T-helper 2 cell treated with Interferon-gamma antibody and Interleukin-4, amounts not matched to agents 5 μg/mL and 100 μg/mL, for 36 hours (primary cell): ENCODE results near the gene TBC1D5.

Experiments used
- DNase-seq: peaks from one replicate; pipeline ENCODE4 v3.0.0; 2021; ENCODE audit warnings: low spot score
- H3K27ac Mint-ChIP-seq: one replicate; pipeline ENCODE4 v1.8.0; 2021; ENCODE audit warnings: mild to moderate bottlenecking, mixed read lengths
- H3K27me3 Mint-ChIP-seq: one replicate; pipeline ENCODE4 v1.8.0; 2021; ENCODE audit warnings: low read depth, mixed read lengths
- H3K36me3 Mint-ChIP-seq: one replicate; pipeline ENCODE4 v1.8.0; 2021; ENCODE audit warnings: low read depth, mixed read lengths
- H3K4me1 Mint-ChIP-seq: one replicate; pipeline ENCODE4 v1.8.0; 2021; ENCODE audit warnings: low read depth, mixed read lengths
- H3K4me3 Mint-ChIP-seq: one replicate; pipeline ENCODE4 v1.8.0; 2022; ENCODE audit warnings: mild to moderate bottlenecking, moderate library complexity, mixed read lengths
- H3K9me3 Mint-ChIP-seq: one replicate; pipeline ENCODE4 v1.8.0; 2021; ENCODE audit warnings: mixed read lengths

Gene TBC1D5

DNA sequence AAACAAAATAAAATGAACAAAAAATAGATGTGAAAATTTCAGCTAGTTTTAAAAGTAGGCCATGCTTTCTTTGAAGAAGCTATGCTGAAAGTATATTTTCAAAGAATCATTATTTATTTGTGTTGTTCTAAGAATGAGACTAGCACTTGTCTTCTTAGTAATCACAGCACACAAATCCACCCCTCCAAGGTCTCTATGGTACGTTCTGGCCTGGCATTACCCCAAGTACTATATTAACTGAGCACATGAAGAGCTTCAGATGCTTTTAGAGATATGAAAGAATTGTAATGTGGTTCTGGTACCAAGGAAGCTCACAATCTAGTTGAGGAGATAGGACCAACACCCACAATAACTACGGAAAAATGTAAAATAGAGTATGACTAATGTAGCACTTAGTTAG is 441.2 kb downstream of the TBC1D5 start:
- Mint-ChIP-seq H3K4me1 (peaks cover 6% of the 10 kb centered on the region), H3K27me3 (no peaks in the 10 kb centered on the region), H3K27ac (no peak overlapping the region), H3K4me3 (no peak overlapping the region), H3K36me3 (peaks cover 3% of the 10 kb centered on the region), H3K9me3 (no peaks in the 10 kb centered on the region)
- DNase-seq, result no peak

DNA sequence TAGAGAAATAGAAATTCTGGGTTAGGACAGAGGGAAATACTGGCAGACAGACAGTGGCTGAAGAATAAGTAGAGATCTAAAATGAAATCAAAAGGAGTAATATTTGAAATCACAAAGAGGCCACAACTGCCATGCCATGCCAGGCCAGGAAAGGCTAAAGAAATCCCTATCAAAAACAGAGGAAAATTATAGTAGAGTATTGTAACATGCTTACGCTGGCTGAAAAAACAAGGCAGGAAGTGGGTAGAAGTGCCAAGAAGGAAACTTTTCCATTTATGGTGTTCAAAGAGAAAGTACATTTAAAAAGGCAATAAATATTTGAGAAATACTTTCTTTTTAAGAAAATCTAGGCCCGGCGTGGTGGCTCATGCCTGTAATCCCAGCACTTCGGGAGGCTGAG is 442.0 kb downstream of the TBC1D5 start:
- peak overlapping the region; percentile 16 for H3K4me3 Mint-ChIP-seq
- no peak for DNase-seq
- no peaks in the 10 kb centered on the region for H3K27me3 Mint-ChIP-seq
- peak overlapping the region; percentile 9 for H3K27ac Mint-ChIP-seq
- no peaks in the 10 kb centered on the region for H3K9me3 Mint-ChIP-seq
- peaks cover 6% of the 10 kb centered on the region for H3K4me1 Mint-ChIP-seq
- H3K36me3 Mint-ChIP-seq, result peaks cover 3% of the 10 kb centered on the region

DNA sequence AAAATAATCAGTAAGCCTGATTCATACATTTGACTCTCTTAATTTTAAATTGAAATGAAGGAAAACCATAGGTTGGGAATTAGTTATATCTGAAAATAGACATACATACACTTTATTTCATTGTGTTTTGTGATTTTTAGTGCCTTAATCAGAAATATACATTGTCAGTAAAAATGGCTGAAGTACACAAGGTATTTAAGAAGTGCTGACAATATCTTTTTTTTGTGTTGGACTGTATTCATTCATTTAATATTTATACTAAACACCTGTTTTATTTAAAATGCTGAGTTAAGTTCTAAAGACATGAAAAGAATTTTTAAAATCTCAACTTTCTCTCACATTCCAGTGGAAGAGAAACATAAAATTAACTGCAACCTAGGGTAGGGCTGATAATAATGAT is 444.4 kb downstream of the TBC1D5 start:
- Mint-ChIP-seq H3K4me3 (no peak overlapping the region), H3K4me1 (peaks cover 6% of the 10 kb centered on the region), H3K9me3 (no peaks in the 10 kb centered on the region), H3K36me3 (peaks cover 3% of the 10 kb centered on the region), H3K27me3 (no peaks in the 10 kb centered on the region), H3K27ac (no peak overlapping the region)
- DNase-seq, result no peak

DNA sequence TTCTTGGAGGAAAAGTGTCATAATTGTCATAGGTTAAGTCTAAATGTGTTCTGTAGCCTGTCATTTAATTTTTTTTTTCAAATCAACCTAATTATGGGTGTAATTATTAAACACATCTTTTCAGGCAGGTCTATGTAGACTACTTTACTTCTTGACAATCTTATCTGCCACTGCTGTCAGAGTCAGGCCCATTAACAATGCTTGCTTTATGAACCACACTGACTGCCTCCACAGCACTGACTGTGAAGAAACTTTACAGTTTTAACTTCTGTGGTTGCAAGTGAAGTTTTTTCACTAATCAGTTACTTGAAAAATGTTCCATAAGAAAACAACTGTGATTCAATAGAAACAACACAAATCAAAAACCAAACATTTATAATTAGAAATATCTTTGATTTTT is 449.9 kb downstream of the TBC1D5 start:
- Mint-ChIP-seq H3K4me3 (no peak overlapping the region), H3K9me3 (no peaks in the 10 kb centered on the region), H3K27me3 (no peaks in the 10 kb centered on the region), H3K4me1 (no peaks in the 10 kb centered on the region), H3K27ac (no peak overlapping the region), H3K36me3 (peaks cover 2% of the 10 kb centered on the region)
- no peak for DNase-seq

DNA sequence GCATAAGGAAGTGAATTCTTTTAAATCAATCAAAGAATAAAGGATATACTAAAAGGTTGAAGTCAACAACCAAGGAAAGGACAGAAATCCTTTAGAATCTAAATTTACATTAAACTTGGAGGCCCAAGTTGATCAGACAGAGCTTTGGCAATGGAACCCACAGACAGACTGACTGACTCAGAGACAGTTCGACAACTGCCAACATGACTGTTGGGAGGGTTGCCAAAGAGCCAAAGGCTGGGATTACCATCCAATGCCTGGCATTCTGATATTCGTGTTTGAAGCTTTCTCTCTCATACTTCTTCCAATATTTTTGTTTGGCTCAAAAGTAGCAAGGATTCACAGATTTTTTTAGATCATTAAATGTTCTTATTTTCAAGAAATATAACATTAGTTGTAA is 451.5 kb downstream of the TBC1D5 start:
- Mint-ChIP-seq H3K36me3 (peaks cover 2% of the 10 kb centered on the region), H3K27me3 (no peaks in the 10 kb centered on the region), H3K4me1 (no peaks in the 10 kb centered on the region), H3K4me3 (no peak overlapping the region), H3K27ac (no peak overlapping the region), H3K9me3 (no peaks in the 10 kb centered on the region)
- no peak for DNase-seq

- H3K36me3 Mint-ChIP-seq, result peaks cover 2% of the 10 kb centered on the region
Observed at GRCh38 chr3:17288839-17289399, 453.5 kb downstream of the TBC1D5 start.

GRCh38 chr3:17287006-17287689 is 455.3 kb downstream of the TBC1D5 start:
- Mint-ChIP-seq H3K9me3 (no peaks in the 10 kb centered on the region), H3K4me1 (no peaks in the 10 kb centered on the region), H3K27me3 (no peaks in the 10 kb centered on the region), H3K4me3 (no peak overlapping the region), H3K27ac (no peak overlapping the region), H3K36me3 (peaks cover 2% of the 10 kb centered on the region)
- no peak for DNase-seq

More at GRCh38 chr3:17288839-17289399, 453.5 kb downstream of the TBC1D5 start:
- Mint-ChIP-seq H3K4me1 (no peaks in the 10 kb centered on the region), H3K9me3 (no peaks in the 10 kb centered on the region), H3K27ac (no peak overlapping the region), H3K27me3 (no peaks in the 10 kb centered on the region), H3K4me3 (no peak overlapping the region)
- DNase-seq, result no peak

DNA sequence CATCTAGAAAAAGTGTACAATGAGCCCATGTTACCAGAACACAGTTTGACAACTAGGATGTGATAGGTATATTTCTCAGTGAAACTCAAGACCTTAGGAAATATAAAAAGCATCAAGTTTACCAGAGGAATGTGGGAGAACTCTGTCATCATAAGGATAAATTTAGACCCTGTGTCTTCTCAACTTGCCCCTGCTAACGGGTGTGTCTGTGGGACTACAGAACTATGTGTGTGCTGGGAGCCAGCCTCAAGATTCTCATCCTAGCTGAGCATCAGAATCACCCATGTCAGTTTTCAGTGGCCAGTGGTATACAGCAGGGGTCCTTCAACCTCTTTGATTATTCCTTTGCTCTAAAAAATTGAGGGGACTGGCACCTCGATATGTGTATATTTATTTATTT is 464.4 kb downstream of the TBC1D5 start:
- no peaks in the 10 kb centered on the region for H3K27me3 Mint-ChIP-seq
- no peaks in the 10 kb centered on the region for H3K4me1 Mint-ChIP-seq
- H3K27ac Mint-ChIP-seq, result no peak overlapping the region
- no peak overlapping the region for H3K4me3 Mint-ChIP-seq
- H3K9me3 Mint-ChIP-seq, result no peaks in the 10 kb centered on the region
- no peaks in the 10 kb centered on the region for H3K36me3 Mint-ChIP-seq
- no peak for DNase-seq

DNA sequence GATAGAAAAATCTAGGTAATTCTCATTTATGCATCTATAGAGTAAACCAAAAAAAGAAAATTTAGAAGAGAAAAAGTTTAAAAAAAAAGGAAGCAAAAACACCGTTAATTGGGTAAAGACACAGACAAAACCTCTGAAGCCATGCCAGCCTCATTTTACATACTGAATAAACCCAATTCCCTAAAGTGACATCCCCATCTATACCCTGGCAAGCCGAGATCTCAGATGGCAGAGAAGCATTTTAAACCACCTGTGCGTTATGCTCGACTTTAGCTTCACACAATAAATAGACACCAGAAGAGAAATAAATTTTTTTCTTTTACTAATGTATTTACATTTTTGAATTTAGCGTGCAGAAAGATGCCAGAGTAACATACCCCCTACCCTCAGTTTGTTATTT is 475.6 kb downstream of the TBC1D5 start:
- H3K9me3 Mint-ChIP-seq, result no peaks in the 10 kb centered on the region
- H3K27ac Mint-ChIP-seq, result no peak overlapping the region
- H3K4me1 Mint-ChIP-seq, result no peaks in the 10 kb centered on the region
- no peaks in the 10 kb centered on the region for H3K27me3 Mint-ChIP-seq
- no peak for DNase-seq
- no peak overlapping the region for H3K4me3 Mint-ChIP-seq
- no peaks in the 10 kb centered on the region for H3K36me3 Mint-ChIP-seq

DNA sequence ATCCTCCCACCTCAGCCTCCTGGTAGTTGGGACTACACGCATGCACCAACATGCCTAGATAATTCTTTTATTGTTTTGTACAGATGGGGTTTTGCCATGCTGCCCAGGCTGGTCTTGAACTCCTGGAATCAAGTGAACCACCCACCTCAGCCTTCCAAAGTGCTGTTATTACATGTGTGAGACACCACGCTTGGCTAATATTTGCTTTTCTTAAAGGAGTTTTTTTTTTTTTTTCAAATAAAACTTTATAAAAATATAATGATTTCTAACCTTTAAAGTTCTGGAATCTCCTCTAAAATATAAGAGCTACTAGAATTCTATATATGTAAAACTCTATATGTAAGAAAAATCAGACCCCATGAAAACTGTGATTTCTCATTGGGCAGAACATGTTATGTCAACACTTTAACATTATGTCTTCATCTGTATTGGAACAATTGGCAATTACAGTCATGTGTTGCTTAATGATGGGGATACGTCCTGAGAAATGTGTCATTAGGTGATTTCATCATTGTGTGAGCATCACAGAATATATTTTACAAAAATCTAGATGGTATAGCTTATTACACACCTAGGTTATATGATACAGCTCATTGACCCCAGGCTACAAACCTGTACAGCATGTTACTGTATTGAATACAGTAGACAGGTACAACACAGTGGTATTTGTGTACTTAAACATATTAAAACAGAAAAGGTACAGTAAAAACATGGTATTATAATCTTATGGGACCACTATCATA is 480.6 kb downstream of the TBC1D5 start:
- DNase-seq, result no peak
- Mint-ChIP-seq H3K9me3 (no peaks in the 10 kb centered on the region), H3K27ac (no peak overlapping the region), H3K36me3 (no peaks in the 10 kb centered on the region), H3K27me3 (no peaks in the 10 kb centered on the region), H3K4me3 (no peak overlapping the region), H3K4me1 (no peaks in the 10 kb centered on the region)

DNA sequence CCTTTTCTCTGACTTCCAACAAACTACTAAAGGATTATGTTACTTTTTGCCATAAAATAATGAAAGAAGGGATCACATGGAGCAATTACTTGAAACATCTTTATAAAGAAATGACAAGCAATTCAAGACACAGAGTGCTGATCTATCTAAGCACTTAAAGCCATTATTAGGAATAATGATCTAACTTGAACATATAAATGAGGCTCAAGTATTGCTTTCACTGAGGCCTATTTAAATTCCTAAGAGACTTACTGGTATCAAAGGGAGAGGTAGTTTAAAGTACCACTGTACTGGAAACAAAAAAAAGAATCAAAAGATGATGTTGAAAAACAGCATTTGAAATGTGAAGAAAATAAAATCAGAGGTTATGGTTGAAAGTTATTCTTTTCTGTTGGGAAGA is 482.2 kb downstream of the TBC1D5 start:
- Mint-ChIP-seq H3K9me3 (no peaks in the 10 kb centered on the region), H3K36me3 (no peaks in the 10 kb centered on the region), H3K27ac (no peak overlapping the region), H3K27me3 (no peaks in the 10 kb centered on the region), H3K4me3 (no peak overlapping the region), H3K4me1 (no peaks in the 10 kb centered on the region)
- no peak for DNase-seq

DNA sequence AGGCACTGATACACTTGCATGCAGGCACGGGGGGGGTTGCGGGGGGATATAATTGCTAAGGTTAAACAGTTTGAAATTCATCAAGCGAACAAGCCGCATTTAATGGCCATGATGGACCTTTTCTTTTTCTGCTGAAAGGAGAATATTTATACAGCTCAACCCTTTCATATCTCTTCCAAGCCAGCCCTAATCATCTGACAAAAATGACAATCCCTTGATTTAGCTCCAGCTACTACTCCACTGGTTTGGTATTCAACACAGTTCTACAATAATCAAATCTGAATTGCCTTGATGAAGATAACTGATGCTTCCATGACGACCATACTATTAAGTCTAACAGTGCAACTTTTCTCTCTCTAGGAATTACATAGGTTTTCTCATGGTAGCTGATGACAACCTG is 482.7 kb downstream of the TBC1D5 start:
- H3K4me3 Mint-ChIP-seq, result no peak overlapping the region
- no peak for DNase-seq
- no peaks in the 10 kb centered on the region for H3K36me3 Mint-ChIP-seq
- H3K9me3 Mint-ChIP-seq, result no peaks in the 10 kb centered on the region
- H3K27ac Mint-ChIP-seq, result no peak overlapping the region
- no peaks in the 10 kb centered on the region for H3K27me3 Mint-ChIP-seq
- H3K4me1 Mint-ChIP-seq, result peaks cover 1% of the 10 kb centered on the region

DNA sequence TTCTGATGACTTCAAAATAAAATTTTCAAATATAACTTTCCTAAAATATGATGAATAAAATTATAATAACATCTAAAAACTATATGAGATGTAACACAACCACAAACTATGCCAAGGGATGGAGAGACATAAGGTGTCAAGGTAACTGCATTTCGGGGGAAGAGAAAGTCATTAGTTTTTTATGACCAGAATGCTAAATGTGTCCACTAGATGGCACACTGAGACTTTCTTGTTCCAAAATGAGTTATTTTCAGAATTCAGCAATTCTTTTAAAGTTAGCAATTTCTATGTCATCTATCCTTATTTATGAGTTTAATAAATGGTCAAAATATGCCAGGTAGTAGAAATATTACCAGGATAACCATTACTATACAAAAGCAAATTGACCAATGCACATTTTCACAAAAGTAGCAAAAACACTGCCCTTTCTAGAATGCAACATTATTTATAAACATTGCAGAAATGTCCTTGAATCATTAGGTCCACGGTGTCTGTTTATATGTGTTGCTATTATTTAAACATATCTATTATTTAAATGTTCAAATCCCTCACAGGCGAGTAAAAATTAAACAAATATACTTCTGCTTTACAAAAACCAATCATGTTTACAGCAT is 483.5 kb downstream of the TBC1D5 start:
- Mint-ChIP-seq H3K27ac (no peak overlapping the region), H3K27me3 (no peaks in the 10 kb centered on the region), H3K4me1 (peaks cover 1% of the 10 kb centered on the region), H3K36me3 (no peaks in the 10 kb centered on the region), H3K4me3 (no peak overlapping the region), H3K9me3 (no peaks in the 10 kb centered on the region)
- DNase-seq, result no peak

GRCh38 chr3:17257269-17257668 is 485.2 kb downstream of the TBC1D5 start:
- H3K9me3 Mint-ChIP-seq, result no peaks in the 10 kb centered on the region
- H3K4me1 Mint-ChIP-seq, result peaks cover 1% of the 10 kb centered on the region
- H3K27me3 Mint-ChIP-seq, result no peaks in the 10 kb centered on the region
- H3K36me3 Mint-ChIP-seq, result no peaks in the 10 kb centered on the region
- H3K4me3 Mint-ChIP-seq, result no peak overlapping the region
- H3K27ac Mint-ChIP-seq, result no peak overlapping the region
- no peak for DNase-seq
